Transverse colon (tissue), 4 donors: Measurements from ENCODE around the gene OPA1.

Source experiments
- CTCF ChIP-seq, 5 experiments: fragments of 200-600 bp in 3 of 5; fragments of 450-650 bp in 2 of 5; sonication (generic) in 3 of 5; IDR thresholded peaks; 1 replicate in 2 of 5; 2 replicates in 3 of 5; pipeline ENCODE4 v1.5.1; 2016 to 2017; ENCODE audit warnings: antibody characterized with exemption in 5 of 5, inconsistent platforms in 3 of 5, mild to moderate bottlenecking in 2 of 5, moderate library complexity in 1 of 5
- EP300 ChIP-seq: sonication (generic); formaldehyde crosslinking; IDR thresholded peaks from one replicate; pipeline ENCODE4 v1.6.1; 2017; ENCODE audit warnings: antibody characterized with exemption, low read depth
- POLR2A ChIP-seq: fragments of 450-650 bp; IDR thresholded peaks from one replicate; pipeline ENCODE4 v1.6.1; 2016; ENCODE audit warnings: antibody characterized with exemption, mild to moderate bottlenecking, moderate library complexity
- POLR2AphosphoS5 ChIP-seq, 3 donors: sonication (generic); formaldehyde crosslinking; IDR thresholded peaks; one replicate each; pipeline ENCODE4 v1.6.1; 2016; ENCODE audit warnings: antibody characterized with exemption in 3 of 3

GRCh38 chr3:193660698-193661411 lies 67.8 kb downstream of the OPA1 start:
- TF ChIP-seq CTCF (IDR thresholded peaks at IDR 0.05) (no peak), POLR2A (no peak), POLR2AphosphoS5 (IDR thresholded peaks at IDR 0.05) (no peak), EP300 (no peak)
